Measurements from ENCODE around the gene HOMER3. TPM values are rescaled to one million over a fixed set of nuclear protein-coding genes. Genes with fewer than 3 reads are reported as not detected.

Gene HOMER3
- total RNA-seq, 1 experiment from 2014 or later: 17.8 TPM

GRCh38 chr19:18889949-18890745 is 50.9 kb downstream of the HOMER3 start:
- no peak for DNase-seq (ENCODE audit: extremely low read depth, low read depth)

- no peak for DNase-seq (ENCODE audit: extremely low read depth, low read depth)
Observed at GRCh38 chr19:18886972-18887371, 54.0 kb downstream of the HOMER3 start.

GRCh38 chr19:18883526-18884304 is 57.3 kb downstream of the HOMER3 start:
- DNase-seq (ENCODE audit: extremely low read depth, low read depth): no peak

GRCh38 chr19:18881491-18881890 is 59.5 kb downstream of the HOMER3 start:
- no peak for DNase-seq (ENCODE audit: extremely low read depth, low read depth)

- no peak for DNase-seq (ENCODE audit: extremely low read depth, low read depth)
Observed at GRCh38 chr19:18879579-18880373, 61.2 kb downstream of the HOMER3 start.

Other genes starting within 250 kb of the HOMER3 start
- gene COMP, start 149.9 kb downstream of the HOMER3 start, total RNA-seq (2014; rRNA removed; shearing (Covaris generic)): not detected in 2 replicates
- 21.1 and 23.3 TPM in 2 replicates for gene UPF1, start 109.3 kb downstream of the HOMER3 start, total RNA-seq (2014; rRNA removed; shearing (Covaris generic))
- 5.2 and 7.0 TPM in 2 replicates for gene CERS1, start 45.1 kb downstream of the HOMER3 start, total RNA-seq (2014; rRNA removed; shearing (Covaris generic))
- gene COPE, start 21.8 kb downstream of the HOMER3 start, total RNA-seq (2014; rRNA removed; shearing (Covaris generic)): 131 and 141 TPM in 2 replicates
- 38.9 and 41.5 TPM in 2 replicates for gene DDX49, start 21.5 kb downstream of the HOMER3 start, total RNA-seq (2014; rRNA removed; shearing (Covaris generic))
- gene SUGP2, start 92.3 kb upstream of the HOMER3 start, total RNA-seq (2014; rRNA removed; shearing (Covaris generic)): 29.6 and 29.9 TPM in 2 replicates
- gene ARMC6, start 92.4 kb upstream of the HOMER3 start, total RNA-seq (2014; rRNA removed; shearing (Covaris generic)): 19.8 and 22.4 TPM in 2 replicates
- gene SLC25A42, start 122.8 kb upstream of the HOMER3 start, total RNA-seq (2014; rRNA removed; shearing (Covaris generic)): 0.87 and 1.6 TPM in 2 replicates
- gene TMEM161A, start 197.3 kb upstream of the HOMER3 start, total RNA-seq (2014; rRNA removed; shearing (Covaris generic)): 38.7 and 44.9 TPM in 2 replicates
- 0.32 and 0.59 TPM in 2 replicates for gene MEF2B, start 229.0 kb upstream of the HOMER3 start, total RNA-seq (2014; rRNA removed; shearing (Covaris generic))